Nephron (organoid): ENCODE data around the gene GPR156.

Experiments
- H3K27ac Mint-ChIP-seq, 3 experiments: 2 replicates each; pipeline ENCODE4 v1.8.0; 2020; ENCODE audit warnings: mixed read lengths in 3 of 3, mild to moderate bottlenecking in 2 of 3, moderate library complexity in 1 of 3
- H3K27me3 Mint-ChIP-seq: 2 replicates; pipeline ENCODE4 v1.8.0; 2021; ENCODE audit warnings: low read depth, mild to moderate bottlenecking, moderate library complexity, mixed read lengths
- H3K36me3 Mint-ChIP-seq: 2 replicates; pipeline ENCODE4 v1.8.0; 2020; ENCODE audit warnings: low read depth, mixed read lengths
- H3K4me1 Mint-ChIP-seq: 2 replicates; pipeline ENCODE4 v1.8.0; 2020; ENCODE audit warnings: mixed read lengths
- H3K4me3 Mint-ChIP-seq, 3 experiments: 2 replicates each; pipeline ENCODE4 v1.8.0; 2020; ENCODE audit warnings: mild to moderate bottlenecking in 3 of 3, mixed read lengths in 3 of 3, moderate library complexity in 2 of 3
- H3K9me3 Mint-ChIP-seq: 2 replicates; pipeline ENCODE4 v1.8.0; 2020; ENCODE audit warnings: mixed read lengths
- CTCF ChIP-seq, 3 experiments: fragments of 200-600 bp; sonication (generic); IDR thresholded peaks; one replicate each; pipeline ENCODE4 v1.5.0; 2021; ENCODE audit warnings: antibody characterized with exemption in 3 of 3; ENCODE audit not compliant: unreplicated experiment in 3 of 3

GPR156 gene

GRCh38 chr3:120142236-120142635 lies 142.8 kb downstream of the GPR156 start:
- H3K36me3 Mint-ChIP-seq, result no peaks in the 10 kb centered on the region
- H3K9me3 Mint-ChIP-seq, result no peaks in the 10 kb centered on the region
- no peak overlapping the region for H3K4me3 Mint-ChIP-seq
- no peak overlapping the region for H3K27ac Mint-ChIP-seq
- TF ChIP-seq CTCF (IDR thresholded peaks at IDR 0.05; ENCODE audit: unreplicated experiment in 3 of 3), result no peak
- H3K4me1 Mint-ChIP-seq, result peaks cover 6% of the 10 kb centered on the region
- H3K27me3 Mint-ChIP-seq, result no peaks in the 10 kb centered on the region

GRCh38 chr3:120140098-120140742 lies 144.8 kb downstream of the GPR156 start:
- H3K36me3 Mint-ChIP-seq, result no peaks in the 10 kb centered on the region
- no peaks in the 10 kb centered on the region for H3K9me3 Mint-ChIP-seq
- H3K27ac Mint-ChIP-seq, result no peak overlapping the region
- no peak for TF ChIP-seq CTCF (IDR thresholded peaks at IDR 0.05; ENCODE audit: unreplicated experiment in 3 of 3)
- H3K27me3 Mint-ChIP-seq, result no peaks in the 10 kb centered on the region
- no peak overlapping the region for H3K4me3 Mint-ChIP-seq
- peaks cover 6% of the 10 kb centered on the region for H3K4me1 Mint-ChIP-seq

GRCh38 chr3:120139140-120139539 lies 145.9 kb downstream of the GPR156 start:
- Mint-ChIP-seq H3K9me3 (no peaks in the 10 kb centered on the region), H3K27me3 (no peaks in the 10 kb centered on the region), H3K4me1 (peaks cover 2% of the 10 kb centered on the region), H3K4me3 (no peak overlapping the region), H3K36me3 (no peaks in the 10 kb centered on the region), H3K27ac (no peak overlapping the region)
- TF ChIP-seq CTCF (IDR thresholded peaks at IDR 0.05; ENCODE audit: unreplicated experiment in 3 of 3), result no peak

- no peak overlapping the region for H3K27ac Mint-ChIP-seq
- no peaks in the 10 kb centered on the region for H3K36me3 Mint-ChIP-seq
- no peak overlapping the region for H3K4me3 Mint-ChIP-seq
- no peaks in the 10 kb centered on the region for H3K9me3 Mint-ChIP-seq
- TF ChIP-seq CTCF (IDR thresholded peaks at IDR 0.05; ENCODE audit: unreplicated experiment in 3 of 3), result no peak
- H3K4me1 Mint-ChIP-seq, result no peaks in the 10 kb centered on the region
- H3K27me3 Mint-ChIP-seq, result no peaks in the 10 kb centered on the region
These were observed 147.5 kb downstream of the GPR156 start for GRCh38 chr3:120137548-120137947.

GRCh38 chr3:120130656-120131055 lies 154.4 kb downstream of the GPR156 start:
- Mint-ChIP-seq H3K4me3 (no peak overlapping the region), H3K4me1 (no peaks in the 10 kb centered on the region), H3K27me3 (no peaks in the 10 kb centered on the region), H3K27ac (no peak overlapping the region), H3K9me3 (no peaks in the 10 kb centered on the region), H3K36me3 (no peaks in the 10 kb centered on the region)
- TF ChIP-seq CTCF (IDR thresholded peaks at IDR 0.05; ENCODE audit: unreplicated experiment in 3 of 3), result no peak
